ENCODE results near the gene RNF187. TPM values are rescaled to one million over a fixed set of nuclear protein-coding genes. Genes with fewer than 3 reads are reported as not detected.

RNF187 gene
- total and polyA plus RNA-seq, 4 experiments from 2014 or later = 15.3 to 73.4 (median 56.9) TPM

- peaks cover 2 to 16% of the 10 kb centered on the region in 2 donors for H3K27me3 Mint-ChIP-seq
- H3K27ac Mint-ChIP-seq = peak overlapping the region in 1 of 7 donors; percentile 36
- no peaks in the 10 kb centered on the region for H3K9me3 Mint-ChIP-seq
- peak in 4 of 5 donors; percentile 41 to 43 (median 42) for DNase-seq
- H3K4me3 ChIP-seq (ENCODE audit: low read length in 2 of 2) = no peak overlapping the region
- intact Hi-C loops (cut with micrococcal nuclease) = no loop called here
- no peak overlapping the region for H3K27ac ChIP-seq (ENCODE audit: low read depth, low read length)
- H3K36me3 Mint-ChIP-seq = no peaks in the 10 kb centered on the region
- POLR2A ChIA-PET (ENCODE audit: partially characterized antibody) = interaction anchor here (1.6 kb wide), 1 partner anchor 15 kb away, joined by 5 read pairs; the partner anchor contains the start of gene RNF187
- peaks cover 1 to 9% (median 3%) of the 10 kb centered on the region in 4 donors for H3K4me1 Mint-ChIP-seq
- no peaks in the 10 kb centered on the region for H3K9me3 ChIP-seq (ENCODE audit: control insufficient read depth in 1 of 2, low read length in 2 of 2)
- H3K27me3 ChIP-seq (ENCODE audit: insufficient read depth, low read length) = no peaks in the 10 kb centered on the region
- peaks cover 4% of the 10 kb centered on the region for H3K4me1 ChIP-seq (ENCODE audit: insufficient read depth, low read length)
- no peak overlapping the region for H3K4me3 Mint-ChIP-seq
- CTCF ChIA-PET (ENCODE audit: partially characterized antibody) = interaction anchor here (0.7 to 3.0 kb wide), 8 partner anchors 9 to 386 kb away, joined by 3 to 14 read pairs (median 3); partner anchors contain the start of gene RNF187
- H3K36me3 ChIP-seq (ENCODE audit: insufficient read depth, low read length) = no peaks in the 10 kb centered on the region
Observed at GRCh38 chr1:228471762-228472398, 15.3 kb upstream of the RNF187 start.

- Mint-ChIP-seq H3K36me3 (no peaks in the 10 kb centered on the region), H3K9me3 (no peaks in the 10 kb centered on the region), H3K27me3 (peaks cover 2 to 16% of the 10 kb centered on the region in 2 donors), H3K4me1 (peaks cover 2 to 6% (median 5%) of the 10 kb centered on the region in 4 donors), H3K27ac (no peak overlapping the region), H3K4me3 (no peak overlapping the region)
- ChIA-PET CTCF (ENCODE audit: partially characterized antibody) (interaction anchor here (1.2 to 3.0 kb wide), 3 partner anchors 8 to 15 kb away, joined by 4 to 14 read pairs (median 6); a partner anchor contains a TSS), POLR2A (ENCODE audit: partially characterized antibody) (interaction anchor here (1.6 kb wide), 1 partner anchor 14 kb away, joined by 5 read pairs; the partner anchor contains the start of gene RNF187)
- H3K9me3 ChIP-seq (ENCODE audit: control insufficient read depth in 1 of 2, low read length in 2 of 2) = no peaks in the 10 kb centered on the region
- H3K4me3 ChIP-seq (ENCODE audit: low read length in 2 of 2) = no peak overlapping the region
- H3K27ac ChIP-seq (ENCODE audit: low read depth, low read length) = no peak overlapping the region
- intact Hi-C loops (cut with micrococcal nuclease) = no loop called here
- peaks cover 4% of the 10 kb centered on the region for H3K4me1 ChIP-seq (ENCODE audit: insufficient read depth, low read length)
- no peaks in the 10 kb centered on the region for H3K36me3 ChIP-seq (ENCODE audit: insufficient read depth, low read length)
- H3K27me3 ChIP-seq (ENCODE audit: insufficient read depth, low read length) = no peaks in the 10 kb centered on the region
- DNase-seq = no peak
Observed at GRCh38 chr1:228472655-228473054, 14.5 kb upstream of the RNF187 start.

DNA sequence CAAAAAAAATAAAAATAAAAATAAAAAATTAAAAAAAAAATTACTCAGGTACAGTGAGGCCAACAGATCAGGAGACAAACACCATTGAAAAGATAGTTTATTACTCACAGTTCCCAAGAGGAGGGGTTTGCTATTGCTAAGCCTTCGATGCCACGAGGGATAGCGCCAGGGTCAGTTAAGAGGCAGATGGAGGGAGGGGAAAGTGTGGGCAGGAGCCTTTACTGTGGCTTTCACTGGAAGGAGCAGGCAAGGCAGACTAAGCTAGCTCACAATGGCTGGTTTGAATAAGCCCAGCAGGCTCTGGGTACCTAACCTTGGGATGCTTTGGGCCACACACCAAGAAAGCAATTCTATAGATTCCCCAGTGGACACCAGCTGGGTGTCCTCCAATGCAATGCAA is 12.7 kb upstream of the RNF187 start:
- intact Hi-C loops (cut with micrococcal nuclease) = no loop called here
- POLR2A ChIA-PET (ENCODE audit: partially characterized antibody) = no interaction called here
- CTCF ChIA-PET (ENCODE audit: partially characterized antibody) = interaction anchor here (0.5 to 2.3 kb wide), 3 partner anchors 12 to 27 kb away, joined by 3 to 7 read pairs (median 4); partner anchors contain the start of gene RNF187
- no peaks in the 10 kb centered on the region for H3K36me3 Mint-ChIP-seq
- Histone ChIP-seq H3K4me3 (ENCODE audit: low read length in 2 of 2) (no peak overlapping the region), H3K36me3 (ENCODE audit: insufficient read depth, low read length) (no peaks in the 10 kb centered on the region), H3K27ac (ENCODE audit: low read depth, low read length) (no peak overlapping the region), H3K9me3 (ENCODE audit: control insufficient read depth in 1 of 2, low read length in 2 of 2) (no peaks in the 10 kb centered on the region), H3K27me3 (ENCODE audit: insufficient read depth, low read length) (no peaks in the 10 kb centered on the region), H3K4me1 (ENCODE audit: insufficient read depth, low read length) (peaks cover 19% of the 10 kb centered on the region)
- H3K27ac Mint-ChIP-seq = no peak overlapping the region
- H3K27me3 Mint-ChIP-seq = peaks cover 0 to 9% of the 10 kb centered on the region in 2 donors
- peaks cover 12 to 22% (median 19%) of the 10 kb centered on the region in 4 donors for H3K4me1 Mint-ChIP-seq
- DNase-seq = no peak
- H3K9me3 Mint-ChIP-seq = no peaks in the 10 kb centered on the region
- no peak overlapping the region for H3K4me3 Mint-ChIP-seq

DNA sequence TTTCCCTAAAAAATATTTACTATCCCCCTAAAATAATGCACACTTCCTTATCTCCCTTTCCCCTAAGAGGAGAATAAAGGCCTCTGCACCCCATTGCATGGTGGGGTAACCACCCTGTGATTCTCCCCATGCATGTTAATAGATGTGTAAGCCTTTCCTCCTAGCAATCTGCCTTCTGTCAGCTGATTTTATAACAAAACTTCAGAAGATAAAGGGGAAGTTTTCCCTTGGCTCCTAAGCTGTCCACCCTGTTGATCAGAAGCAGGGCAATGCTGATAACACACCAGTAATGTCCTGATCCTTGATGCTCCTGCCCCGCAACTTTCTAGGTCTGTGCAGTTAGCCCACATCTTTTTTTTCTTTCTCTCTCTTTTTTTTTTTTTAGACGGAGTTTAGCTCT is 11.4 kb upstream of the RNF187 start:
- H3K4me1 Mint-ChIP-seq = peaks cover 15 to 35% (median 27%) of the 10 kb centered on the region in 4 donors
- Histone ChIP-seq H3K27me3 (ENCODE audit: insufficient read depth, low read length) (no peaks in the 10 kb centered on the region), H3K4me3 (ENCODE audit: low read length in 2 of 2) (no peak overlapping the region), H3K9me3 (ENCODE audit: control insufficient read depth in 1 of 2, low read length in 2 of 2) (no peaks in the 10 kb centered on the region), H3K36me3 (ENCODE audit: insufficient read depth, low read length) (no peaks in the 10 kb centered on the region), H3K27ac (ENCODE audit: low read depth, low read length) (no peak overlapping the region), H3K4me1 (ENCODE audit: insufficient read depth, low read length) (peaks cover 26% of the 10 kb centered on the region)
- ChIA-PET CTCF (ENCODE audit: partially characterized antibody) (interaction anchor here (0.9 to 2.3 kb wide), 2 partner anchors 11 to 17 kb away, joined by 5 to 7 read pairs; partner anchors contain the start of gene RNF187), POLR2A (ENCODE audit: partially characterized antibody) (interaction anchor here (1.5 kb wide), 1 partner anchor 11 kb away, joined by 4 read pairs; no protein-coding TSS in a partner anchor)
- no peaks in the 10 kb centered on the region for H3K9me3 Mint-ChIP-seq
- intact Hi-C loops (cut with micrococcal nuclease) = no loop called here
- no peak for DNase-seq
- peaks cover 0 to 6% of the 10 kb centered on the region in 2 donors for H3K27me3 Mint-ChIP-seq
- no peaks in the 10 kb centered on the region for H3K36me3 Mint-ChIP-seq
- no peak overlapping the region for H3K27ac Mint-ChIP-seq
- H3K4me3 Mint-ChIP-seq = no peak overlapping the region

DNA sequence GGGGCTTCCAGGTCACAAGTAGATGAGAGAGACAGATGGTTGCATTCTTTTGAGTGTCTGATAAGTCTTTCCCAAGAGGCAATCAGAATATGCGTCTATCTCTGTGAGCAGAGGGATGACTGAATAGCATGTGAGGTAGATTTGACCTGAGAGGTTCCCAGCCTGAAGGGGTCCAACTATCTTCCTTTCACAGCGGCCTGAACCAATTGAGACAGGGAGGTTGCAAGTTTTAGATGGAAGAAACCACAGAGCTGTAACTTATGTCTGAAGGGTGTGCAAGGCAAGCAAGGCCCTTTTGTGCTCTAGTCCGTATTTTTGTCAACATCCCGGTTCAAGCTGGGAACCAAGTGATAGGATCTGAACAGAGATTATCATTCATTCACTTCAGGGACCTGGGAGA is 9.9 kb upstream of the RNF187 start:
- Mint-ChIP-seq H3K27ac (no peak overlapping the region), H3K27me3 (peaks cover 0 to 2% of the 10 kb centered on the region in 2 donors), H3K9me3 (no peaks in the 10 kb centered on the region), H3K36me3 (no peaks in the 10 kb centered on the region), H3K4me1 (peaks cover 15 to 34% (median 27%) of the 10 kb centered on the region in 4 donors), H3K4me3 (no peak overlapping the region)
- Histone ChIP-seq H3K9me3 (ENCODE audit: control insufficient read depth in 1 of 2, low read length in 2 of 2) (no peaks in the 10 kb centered on the region), H3K27ac (ENCODE audit: low read depth, low read length) (no peak overlapping the region), H3K4me1 (ENCODE audit: insufficient read depth, low read length) (peaks cover 22% of the 10 kb centered on the region), H3K36me3 (ENCODE audit: insufficient read depth, low read length) (no peaks in the 10 kb centered on the region), H3K4me3 (ENCODE audit: low read length in 2 of 2) (no peak overlapping the region), H3K27me3 (ENCODE audit: insufficient read depth, low read length) (no peaks in the 10 kb centered on the region)
- intact Hi-C loops (cut with micrococcal nuclease) = no loop called here
- DNase-seq = no peak
- ChIA-PET CTCF (ENCODE audit: partially characterized antibody) (interaction anchor here (0.8 to 1.3 kb wide), 3 partner anchors 9 to 19 kb away, joined by 3 read pairs; partner anchors contain the start of gene RNF187), POLR2A (ENCODE audit: partially characterized antibody) (interaction anchor here (0.8 to 1.5 kb wide), 2 partner anchors 9 to 19 kb away, joined by 4 read pairs; a partner anchor contains a TSS)

DNA sequence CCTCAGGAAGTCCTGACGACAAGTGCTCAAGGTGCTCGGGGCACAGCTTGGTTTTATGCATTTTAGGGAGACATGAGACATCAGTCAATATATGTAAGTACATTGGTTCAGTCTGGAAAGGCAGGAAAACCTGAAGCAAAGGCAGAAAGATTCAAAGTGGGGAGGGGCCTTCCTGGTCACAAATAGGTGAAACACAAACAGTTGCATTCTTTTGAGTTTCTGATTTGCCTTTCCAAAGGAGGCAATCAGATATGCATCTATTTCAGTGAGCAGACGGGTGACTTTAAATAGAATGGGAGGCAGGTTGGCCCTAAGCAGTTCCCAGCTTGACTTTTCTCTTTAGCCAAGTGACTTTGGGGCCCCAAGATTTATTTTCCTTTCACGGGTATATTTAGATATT is 8.9 kb upstream of the RNF187 start:
- H3K4me1 Mint-ChIP-seq = peaks cover 15 to 34% (median 26%) of the 10 kb centered on the region in 4 donors
- ChIA-PET POLR2A (ENCODE audit: partially characterized antibody) (interaction anchor here (1.0 to 1.7 kb wide), 4 partner anchors 8 to 20 kb away, joined by 4 to 12 read pairs (median 8); partner anchors contain the start of gene RNF187), CTCF (ENCODE audit: partially characterized antibody) (interaction anchor here (1.8 kb wide), 1 partner anchor 23 kb away, joined by 8 read pairs; no protein-coding TSS in a partner anchor)
- no peaks in the 10 kb centered on the region for H3K9me3 ChIP-seq (ENCODE audit: control insufficient read depth in 1 of 2, low read length in 2 of 2)
- no peaks in the 10 kb centered on the region for H3K36me3 ChIP-seq (ENCODE audit: insufficient read depth, low read length)
- no peak overlapping the region for H3K27ac ChIP-seq (ENCODE audit: low read depth, low read length)
- H3K27me3 Mint-ChIP-seq = peaks cover 0 to 2% of the 10 kb centered on the region in 2 donors
- H3K4me3 Mint-ChIP-seq = peak overlapping the region in 7 of 8 donors; percentile 8 to 58 (median 39)
- peaks cover 22% of the 10 kb centered on the region for H3K4me1 ChIP-seq (ENCODE audit: insufficient read depth, low read length)
- DNase-seq = no peak
- no peaks in the 10 kb centered on the region for H3K27me3 ChIP-seq (ENCODE audit: insufficient read depth, low read length)
- intact Hi-C loops (cut with micrococcal nuclease) = no loop called here
- H3K4me3 ChIP-seq (ENCODE audit: low read length in 2 of 2) = no peak overlapping the region
- peak overlapping the region in 4 of 7 donors; percentile 66 to 77 (median 72) for H3K27ac Mint-ChIP-seq
- no peaks in the 10 kb centered on the region for H3K36me3 Mint-ChIP-seq
- H3K9me3 Mint-ChIP-seq = no peaks in the 10 kb centered on the region

All from CD4-positive, alpha-beta memory T cell (primary cell).